ENCODE data around the gene SERP2.

GRCh38 chr13:44379885-44380284, 6.3 kb downstream of the SERP2 start:
- TF ChIP-seq CTCF (IDR thresholded peaks at IDR 0.05 in 8 of 11, conservative IDR thresholded peaks at IDR 0.05 in 3 of 11) (no peak), POLR2A (IDR thresholded peaks at IDR 0.05) (no peak), POLR2AphosphoS5 (IDR thresholded peaks at IDR 0.05) (no peak)

Data from spleen (tissue), 7 donors.